UCSD-AML1 (cell line): ENCODE data around the gene LRFN3.
"Not testable (repeated sequence)": the region's sequence is repeated elsewhere in the genome, so short reads cannot be mapped to it uniquely, and the experiment has no call there.

ENCODE experiments used
- DNase-seq: peaks from one replicate; lab custom pipeline; 2025; ENCODE audit not compliant: unreplicated experiment; lab: John Stamatoyannopoulos, UW

The LRFN3 gene

GRCh38 chr19:35973487-35973886, 37.3 kb downstream of the LRFN3 start:
- DNase-seq, result no peak

- DNase-seq, result no peak
These were observed 39.5 kb downstream of the LRFN3 start for GRCh38 chr19:35975608-35976214.

- DNase-seq, result peak; percentile 65
These were observed 41.5 kb downstream of the LRFN3 start for GRCh38 chr19:35977446-35978222.

GRCh38 chr19:35978271-35978670, 42.1 kb downstream of the LRFN3 start:
- DNase-seq, result no peak

- no peak for DNase-seq
These were observed 42.7 kb downstream of the LRFN3 start for GRCh38 chr19:35978832-35979365.

DNA sequence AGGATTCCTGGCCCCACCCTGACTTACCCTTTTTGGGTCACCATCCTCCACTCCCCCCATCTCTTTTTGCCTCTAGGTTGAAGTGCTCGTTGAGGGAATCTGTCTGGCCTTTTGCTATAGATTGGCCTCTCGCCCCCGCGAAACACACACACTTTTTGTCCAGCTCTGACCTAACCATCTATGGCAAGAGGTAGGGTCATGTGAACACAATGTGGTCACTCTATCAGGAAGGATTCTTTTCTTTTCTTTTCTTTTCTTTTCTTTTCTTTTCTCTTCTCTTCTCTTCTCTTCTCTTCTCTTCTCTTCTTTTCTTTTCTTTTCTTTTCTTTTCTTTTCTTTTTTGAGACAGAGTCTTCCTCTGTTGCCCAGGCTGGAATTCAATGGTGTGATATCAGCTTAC, 44.8 kb downstream of the LRFN3 start:
- DNase-seq, result not testable (repeated sequence)

- DNase-seq, result no peak
These were observed 47.0 kb downstream of the LRFN3 start for GRCh38 chr19:35983177-35983576.

- no peak for DNase-seq
These were observed 49.9 kb downstream of the LRFN3 start for GRCh38 chr19:35986111-35986510.

DNA sequence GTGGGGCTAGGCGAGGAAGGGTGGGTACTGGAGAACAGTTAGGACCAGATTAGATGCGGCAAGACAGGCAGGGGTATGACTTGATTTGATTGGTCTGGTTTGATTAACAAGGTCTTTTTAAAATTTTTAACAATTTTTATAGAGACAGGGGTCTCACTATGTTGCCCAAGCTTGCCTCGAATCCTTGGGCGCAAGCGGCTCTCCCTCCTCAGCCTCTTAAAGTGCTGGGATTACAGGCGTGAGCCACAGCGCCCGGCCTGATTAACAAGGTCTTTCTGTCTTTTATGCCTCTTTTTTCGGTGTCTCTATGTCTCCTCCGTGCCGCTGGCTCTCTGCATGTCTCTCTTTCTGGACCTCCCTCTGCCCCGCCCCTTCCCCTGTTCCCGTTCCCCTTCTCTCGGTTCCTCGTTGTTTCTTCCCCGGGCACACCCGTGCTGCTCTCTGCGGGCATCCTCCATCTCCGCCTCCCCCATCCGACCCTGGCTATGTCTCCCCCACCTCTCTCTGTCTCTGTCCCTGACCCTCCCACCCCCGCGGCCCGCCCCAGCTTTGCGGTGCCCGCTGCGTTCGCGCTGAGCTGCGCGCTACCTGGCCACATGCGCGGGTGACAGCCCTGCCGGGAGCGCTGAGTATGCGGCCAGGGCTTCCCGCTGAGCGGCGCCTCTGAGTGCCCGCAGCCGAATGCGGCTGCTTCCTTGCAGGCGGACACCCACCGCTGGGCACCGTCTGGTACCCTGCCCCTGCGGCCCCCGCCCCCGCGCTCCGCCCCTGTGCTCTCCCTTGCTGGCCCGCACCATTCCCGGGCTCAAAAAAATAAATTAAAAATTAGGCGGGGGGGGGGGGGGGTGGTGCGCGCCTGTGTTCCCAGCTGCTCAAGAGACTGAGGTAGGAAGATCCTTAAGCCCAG, 50.7 kb downstream of the LRFN3 start:
- peak; percentile 73 for DNase-seq

- no peak for DNase-seq
These were observed 51.4 kb downstream of the LRFN3 start for GRCh38 chr19:35987571-35987896.

GRCh38 chr19:35988824-35989223, 52.6 kb downstream of the LRFN3 start:
- no peak for DNase-seq

- no peak for DNase-seq
These were observed 54.0 kb downstream of the LRFN3 start for GRCh38 chr19:35990156-35990555.

GRCh38 chr19:35990771-35991730, 54.9 kb downstream of the LRFN3 start:
- no peak for DNase-seq

DNA sequence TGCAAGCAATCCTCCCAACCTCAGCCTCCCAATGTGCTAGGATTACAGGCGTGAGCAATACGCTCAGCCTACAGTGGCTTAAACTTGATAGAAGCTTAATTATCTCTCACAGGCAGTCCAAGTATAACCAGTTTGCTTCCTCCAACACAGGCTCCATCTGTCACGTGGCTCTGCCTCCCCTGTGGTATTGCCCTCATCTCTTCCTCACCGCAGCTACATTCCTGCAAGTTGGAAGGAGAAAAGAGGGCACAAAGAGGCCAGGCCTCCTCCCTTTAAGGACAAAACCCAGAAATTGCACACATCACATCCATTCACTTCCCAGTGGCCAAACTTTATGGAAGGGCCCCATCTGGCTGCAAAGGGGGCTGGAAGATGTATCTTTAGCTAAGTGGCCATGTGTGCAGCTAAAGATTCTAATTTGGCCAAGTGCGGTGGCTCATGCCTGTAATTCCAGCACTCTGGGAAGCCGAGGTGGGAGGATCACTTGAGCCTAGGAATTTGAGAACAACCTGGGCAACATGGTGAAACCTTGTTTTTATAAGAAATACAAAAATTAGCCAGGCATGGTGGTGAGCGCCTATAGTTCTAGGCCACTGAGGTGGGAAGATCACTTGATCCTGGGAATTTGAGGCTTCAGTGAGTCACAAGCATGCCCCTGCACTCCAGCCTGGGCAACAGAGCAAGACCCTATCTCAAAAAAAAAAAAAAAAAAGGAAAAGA, 55.7 kb downstream of the LRFN3 start:
- no peak for DNase-seq

DNA sequence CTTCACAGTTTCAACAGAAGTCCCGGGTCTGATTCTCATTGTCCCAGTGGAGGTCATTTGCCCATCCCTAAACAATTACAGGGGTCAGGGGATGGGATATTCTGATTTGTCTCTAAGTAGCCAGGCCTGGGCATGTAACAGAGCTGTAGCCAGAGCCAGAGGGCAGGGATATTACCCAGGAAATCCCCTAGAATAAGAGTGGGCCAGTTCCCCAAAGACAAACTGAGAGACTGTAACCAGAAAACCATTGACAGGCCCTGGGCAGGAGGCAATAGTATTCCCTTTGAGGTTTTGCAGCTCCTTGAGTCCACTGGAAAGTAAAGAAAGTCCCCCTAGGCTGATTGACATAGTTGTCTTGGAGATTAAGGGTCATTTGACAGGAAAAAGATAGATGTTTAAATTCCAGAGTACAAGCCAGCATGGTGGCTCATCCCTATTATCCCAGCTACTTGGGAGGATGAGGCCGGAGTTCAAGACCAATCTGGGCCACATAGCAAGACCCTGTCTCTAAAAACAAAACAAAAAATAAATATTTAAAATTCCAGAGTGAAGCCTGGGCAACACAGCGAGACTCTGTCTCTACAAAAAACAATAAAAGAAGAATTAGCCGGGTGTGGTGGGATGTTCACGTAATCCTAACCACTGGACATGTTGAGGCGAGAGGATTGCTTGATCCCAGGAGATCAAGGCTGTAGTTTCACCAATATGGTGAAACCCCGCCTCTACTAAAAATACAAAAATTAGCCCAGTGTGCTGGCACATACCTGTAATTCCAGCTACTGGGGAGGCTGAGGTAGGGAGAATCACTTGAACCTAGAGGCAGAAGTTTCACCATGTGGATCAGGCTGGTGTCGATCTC, 57.0 kb downstream of the LRFN3 start:
- no peak for DNase-seq

GRCh38 chr19:35993923-35994598, 57.9 kb downstream of the LRFN3 start:
- no peak for DNase-seq
